ENCODE results near the gene USP1.

The USP1 gene

DNA sequence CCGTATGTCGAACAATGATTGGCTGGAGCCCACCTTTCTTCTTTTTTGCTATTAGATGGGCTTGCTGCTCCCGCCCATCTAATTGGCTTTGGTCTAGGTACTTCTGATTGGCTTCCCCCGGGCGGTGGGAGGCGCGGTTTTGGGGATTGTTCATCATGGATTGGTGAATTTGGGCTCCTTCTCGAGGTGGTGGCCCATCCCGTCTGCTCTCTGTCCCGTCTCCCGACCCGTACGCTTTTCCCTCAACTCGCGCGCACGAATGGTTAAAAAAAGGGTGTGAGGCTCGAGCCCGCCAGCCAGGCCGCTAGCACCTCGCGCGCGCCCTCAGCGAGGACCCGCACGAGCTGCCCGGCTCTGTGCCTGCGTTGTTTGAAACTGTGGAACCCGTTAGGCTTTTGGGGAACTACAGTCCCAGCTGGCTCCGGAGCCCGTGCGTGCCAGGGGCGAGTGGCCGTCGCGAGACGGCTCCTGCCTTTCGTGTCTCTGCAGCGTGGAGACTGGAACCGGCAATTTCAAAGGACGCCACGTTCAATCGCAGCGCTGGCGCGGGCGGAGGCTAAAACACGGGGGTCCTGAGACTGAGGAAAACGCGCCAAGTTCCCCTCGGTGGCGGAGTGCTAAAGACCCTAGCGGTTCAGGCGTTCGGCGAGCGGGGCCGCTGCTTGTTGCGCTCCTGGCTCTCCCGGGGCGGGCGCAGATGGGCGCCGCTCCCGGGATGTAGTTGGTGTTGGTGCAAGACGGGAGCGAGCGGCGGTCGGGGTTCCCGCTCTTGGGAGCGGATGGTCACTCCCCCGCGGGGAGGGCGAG is at the start of gene USP1:
USP1 (plus strand) TSS at position 584 of the 807 bp plus-strand sequence. CDS start 2,819 bp downstream, outside the sequence.
- peak; percentile 98 for DNase-seq (ENCODE audit: low spot score)

- no peak for DNase-seq (ENCODE audit: low spot score)
These were observed 47.3 kb upstream of the USP1 start for GRCh38 chr1:62389531-62389930.

- DNase-seq (ENCODE audit: low spot score) = no peak
These were observed 46.8 kb upstream of the USP1 start for GRCh38 chr1:62390071-62390470.

GRCh38 chr1:62391369-62391971 is 45.4 kb upstream of the USP1 start:
- DNase-seq (ENCODE audit: low spot score) = no peak

GRCh38 chr1:62392951-62393350 is 43.9 kb upstream of the USP1 start:
- DNase-seq (ENCODE audit: low spot score) = no peak

- DNase-seq (ENCODE audit: low spot score) = no peak
These were observed 42.2 kb upstream of the USP1 start for GRCh38 chr1:62394646-62395045.

- DNase-seq (ENCODE audit: low spot score) = peak; percentile 75
These were observed 41.6 kb upstream of the USP1 start for GRCh38 chr1:62395291-62395690.

- no peak for DNase-seq (ENCODE audit: low spot score)
These were observed 40.0 kb upstream of the USP1 start for GRCh38 chr1:62396871-62397270.

DNA sequence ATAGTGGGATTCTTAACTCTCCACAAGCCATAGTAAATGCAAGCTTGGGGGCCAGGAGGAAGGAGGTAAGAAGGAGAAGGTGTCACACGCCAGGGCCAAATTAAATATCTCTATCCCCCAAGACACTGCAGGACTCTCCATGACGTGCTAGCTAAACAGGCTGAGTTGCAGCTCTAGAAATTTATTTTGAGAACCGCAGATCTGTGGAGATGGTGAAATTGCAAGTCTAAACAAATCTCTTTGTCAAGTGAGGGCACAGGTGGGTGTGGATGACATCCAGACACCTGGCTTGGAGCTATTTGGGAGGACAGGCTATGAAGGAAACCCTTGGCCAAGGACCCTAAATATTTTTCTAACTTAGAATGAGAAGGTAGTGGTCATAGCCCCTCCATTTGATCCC is 39.5 kb upstream of the USP1 start:
- no peak for DNase-seq (ENCODE audit: low spot score)

DNA sequence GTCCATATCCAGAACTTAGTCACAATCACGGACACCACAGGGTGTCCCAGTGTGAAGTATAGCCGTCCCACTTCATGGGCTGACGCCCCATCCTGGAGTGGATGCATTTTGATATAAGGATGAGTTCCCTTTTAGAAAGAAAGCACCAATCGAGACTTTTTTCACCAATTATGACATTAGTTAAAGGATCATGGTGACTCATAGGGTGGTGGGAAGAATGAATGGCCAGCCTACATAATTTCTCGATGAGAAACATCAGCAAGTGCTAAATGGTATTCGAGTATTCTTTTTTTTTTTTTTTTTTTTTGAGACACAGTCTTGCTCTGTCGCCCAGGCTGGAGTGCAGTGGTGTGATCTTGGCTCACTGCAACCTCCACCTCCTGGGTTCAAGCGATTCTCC is 38.5 kb upstream of the USP1 start:
- DNase-seq (ENCODE audit: low spot score) = peak; percentile 19

DNA sequence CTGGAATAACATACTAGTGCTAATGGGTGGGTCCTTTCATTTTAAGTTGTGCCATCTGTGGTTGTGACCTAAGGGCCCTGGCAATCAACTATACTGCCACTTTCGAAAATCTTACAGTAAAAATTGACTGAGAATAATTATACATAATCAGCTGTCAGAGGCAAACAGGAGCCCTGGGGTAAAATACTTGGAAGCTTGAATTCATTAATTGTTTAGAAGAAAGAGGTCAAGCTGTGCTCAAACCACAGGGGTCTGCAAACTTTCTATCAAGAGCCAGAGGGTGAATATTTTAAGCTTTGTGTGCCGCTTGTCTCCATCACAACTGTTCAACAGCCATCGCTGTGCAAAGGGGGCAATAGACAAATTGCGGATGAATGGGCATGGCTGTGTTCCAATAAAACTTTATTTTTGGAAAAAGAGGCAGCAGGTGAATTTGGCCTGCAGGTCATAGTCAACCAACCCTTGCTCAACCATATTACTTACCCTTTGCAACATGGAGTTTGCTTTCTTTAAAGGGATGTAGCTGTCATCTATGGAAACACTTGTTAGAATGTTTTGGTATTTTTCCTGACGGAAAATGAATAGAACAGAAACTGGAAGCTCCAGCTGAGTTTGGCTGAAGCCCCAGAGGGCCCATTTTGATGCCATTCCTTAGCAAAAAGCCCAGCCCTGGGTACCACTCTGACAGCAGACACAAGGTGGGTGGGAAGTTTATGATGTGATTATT is 35.7 kb upstream of the USP1 start:
- no peak for DNase-seq (ENCODE audit: low spot score)

- peak; percentile 78 for DNase-seq (ENCODE audit: low spot score)
These were observed 31.6 kb upstream of the USP1 start for GRCh38 chr1:62405247-62405646.

DNA sequence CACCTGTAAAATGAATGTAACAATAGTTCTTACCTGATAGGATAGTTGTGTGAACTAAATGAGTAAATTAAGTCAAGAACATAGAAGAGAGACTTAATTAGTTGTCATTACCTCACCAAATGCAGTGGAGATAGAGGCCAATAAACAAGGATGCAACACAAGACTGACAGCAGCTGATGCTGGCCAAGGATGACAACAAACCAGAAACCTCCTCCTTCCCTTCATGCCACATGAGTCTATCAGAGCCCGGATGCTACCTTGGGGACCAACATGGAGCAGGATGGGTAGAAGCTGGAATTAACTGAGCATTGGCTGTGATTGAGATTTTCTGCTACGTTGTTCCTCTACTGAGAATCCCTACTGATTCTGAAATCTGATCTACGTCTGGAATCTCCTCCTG is 30.3 kb upstream of the USP1 start:
- no peak for DNase-seq (ENCODE audit: low spot score)

- DNase-seq (ENCODE audit: low spot score) = peak; percentile 43
These were observed 29.3 kb upstream of the USP1 start for GRCh38 chr1:62407398-62408009.

GRCh38 chr1:62415687-62416086 is 21.2 kb upstream of the USP1 start:
- no peak for DNase-seq (ENCODE audit: low spot score)

GRCh38 chr1:62417351-62417999 is 19.4 kb upstream of the USP1 start:
- no peak for DNase-seq (ENCODE audit: low spot score)

DNA sequence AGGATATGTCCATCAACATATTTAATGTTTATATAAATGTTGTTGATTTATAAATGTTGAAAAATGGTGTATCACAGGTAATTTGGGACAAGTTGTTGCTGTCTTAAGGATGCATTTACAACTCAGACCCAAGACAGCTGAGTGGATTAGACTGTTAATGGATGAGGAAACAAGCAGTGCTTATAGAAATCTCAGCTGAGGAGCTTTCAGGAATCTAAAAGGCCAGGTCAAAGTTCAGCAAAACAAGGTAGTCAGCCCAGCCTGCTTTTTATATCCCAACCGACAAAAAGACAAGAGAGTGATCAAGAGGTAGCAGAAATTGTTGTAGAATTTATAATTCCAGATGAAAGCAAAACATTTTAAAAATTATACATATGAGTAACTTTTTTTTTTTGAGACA is 16.6 kb upstream of the USP1 start:
- DNase-seq (ENCODE audit: low spot score) = no peak

- DNase-seq (ENCODE audit: low spot score) = no peak
These were observed 13.1 kb upstream of the USP1 start for GRCh38 chr1:62423580-62424242.

DNA sequence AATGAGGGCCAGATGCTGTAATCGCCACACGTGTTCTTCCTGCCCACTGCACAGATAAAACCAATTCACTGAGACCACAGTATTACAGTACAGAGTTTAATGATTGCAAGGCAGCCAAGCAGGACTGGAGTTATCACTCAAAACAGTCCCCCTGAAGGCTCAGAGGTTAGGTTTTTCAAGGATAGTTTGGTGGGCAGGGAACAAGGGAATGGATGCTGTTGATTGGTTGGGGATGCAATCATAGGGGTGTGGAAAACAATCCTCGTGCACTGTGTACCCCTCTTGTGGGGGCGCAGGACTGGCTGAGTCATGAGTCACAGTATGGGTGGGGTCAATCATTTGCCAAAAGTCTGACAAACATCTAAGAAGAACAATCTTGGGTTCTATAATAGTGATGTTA is 12.4 kb upstream of the USP1 start:
- DNase-seq (ENCODE audit: low spot score) = no peak

- DNase-seq (ENCODE audit: low spot score) = no peak
These were observed 11.8 kb upstream of the USP1 start for GRCh38 chr1:62425041-62425440.

DNA sequence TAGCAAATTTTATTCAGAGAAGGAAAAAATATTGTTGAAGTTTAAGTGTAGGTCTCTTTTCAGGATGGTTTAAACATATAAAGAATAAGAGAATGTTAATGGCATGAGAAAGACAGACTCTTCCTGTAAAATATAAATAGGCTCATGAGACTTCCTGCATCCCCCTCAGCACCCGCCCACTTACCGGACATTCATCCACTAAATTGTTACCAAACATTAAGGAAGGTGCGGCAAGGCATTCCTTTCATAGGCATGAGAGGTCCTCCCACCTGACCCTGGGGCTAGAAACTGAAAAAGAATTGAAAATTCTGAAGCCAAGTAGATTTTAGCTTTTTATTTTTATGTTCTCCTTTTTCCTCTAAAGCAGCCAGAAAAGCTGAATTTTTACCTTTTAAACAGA is 10.6 kb upstream of the USP1 start:
- no peak for DNase-seq (ENCODE audit: low spot score)

GRCh38 chr1:62426794-62427193 is 10.1 kb upstream of the USP1 start:
- DNase-seq (ENCODE audit: low spot score) = no peak
